ENCODE data around the gene MSANTD2.

DNA sequence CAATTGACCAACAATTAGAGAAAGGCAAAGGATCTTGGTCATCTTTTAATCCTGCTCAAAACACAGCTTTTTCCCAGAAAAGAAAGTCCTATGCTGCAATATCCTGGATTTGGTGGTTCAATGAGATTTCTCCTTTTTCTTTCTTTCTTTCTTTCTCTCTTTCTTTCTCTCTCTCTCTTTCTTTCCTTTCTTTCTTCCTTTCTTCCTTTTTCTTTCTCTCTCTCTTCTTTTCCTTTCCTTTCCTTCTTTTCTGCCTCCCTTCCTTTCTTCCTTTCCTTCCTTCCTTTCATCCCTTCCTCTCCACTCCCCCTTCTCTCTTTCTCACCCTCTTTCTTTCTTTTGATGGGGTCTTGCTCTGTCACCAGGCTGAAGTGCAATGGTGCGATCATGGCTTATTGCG, 31.7 kb upstream of the MSANTD2 start:
- TF ChIP-seq GATA3 (IDR thresholded peaks at IDR 0.05; ENCODE audit: low read depth, low read length), result no peak
- no peak for TF ChIP-seq GATA2 (IDR thresholded peaks at IDR 0.05; ENCODE audit: low read depth, low read length)

All from SH-SY5Y (cell line).